Sigmoid colon (tissue), 4 donors: ENCODE data around the gene SV2B.

Source experiments
- CTCF ChIP-seq, 4 experiments: fragments of 450-650 bp in 3 of 4; fragments of 200-600 bp in 1 of 4; IDR thresholded peaks; one replicate each; pipeline ENCODE4 v1.5.1; 2016 to 2019; ENCODE audit warnings: antibody characterized with exemption in 4 of 4, mild to moderate bottlenecking in 3 of 4, moderate library complexity in 2 of 4
- EP300 ChIP-seq, 4 donors: sonication (generic); formaldehyde crosslinking; IDR thresholded peaks; one replicate each; pipeline ENCODE4 v1.6.1; 2017; ENCODE audit warnings: antibody characterized with exemption in 4 of 4

GRCh38 chr15:91252322-91252721 lies 152.3 kb downstream of the SV2B start:
- TF ChIP-seq CTCF (IDR thresholded peaks at IDR 0.05) (no peak), EP300 (IDR thresholded peaks at IDR 0.05) (no peak)
